Activated CD4-positive, CD25-positive, alpha-beta regulatory T cell (primary cell): ENCODE data around the gene MDFIC.

Source experiments
- DNase-seq, 4 experiments: peaks; one replicate each; lab custom pipeline; 2025; lab: John Stamatoyannopoulos, UW

MDFIC gene

GRCh38 chr7:115040057-115040456 is 118.2 kb downstream of the MDFIC start:
- DNase-seq, result no peak

- no peak for DNase-seq
Observed at GRCh38 chr7:115040495-115040894, 118.6 kb downstream of the MDFIC start.

GRCh38 chr7:115042596-115042995 is 120.7 kb downstream of the MDFIC start:
- no peak for DNase-seq

GRCh38 chr7:115043605-115044004 is 121.7 kb downstream of the MDFIC start:
- DNase-seq, result no peak

GRCh38 chr7:115044224-115044623 is 122.3 kb downstream of the MDFIC start:
- no peak for DNase-seq

- no peak for DNase-seq
Observed at GRCh38 chr7:115047958-115048720, 126.2 kb downstream of the MDFIC start.

- DNase-seq, result no peak
Observed at GRCh38 chr7:115052706-115053105, 130.8 kb downstream of the MDFIC start.

GRCh38 chr7:115054478-115055065 is 132.7 kb downstream of the MDFIC start:
- no peak for DNase-seq

- no peak for DNase-seq
Observed at GRCh38 chr7:115056019-115056418, 134.1 kb downstream of the MDFIC start.

- DNase-seq, result no peak
Observed at GRCh38 chr7:115058726-115059125, 136.8 kb downstream of the MDFIC start.

- no peak for DNase-seq
Observed at GRCh38 chr7:115059321-115059720, 137.4 kb downstream of the MDFIC start.

- DNase-seq, result no peak
Observed at GRCh38 chr7:115060095-115060870, 138.4 kb downstream of the MDFIC start.

GRCh38 chr7:115066050-115066449 is 144.2 kb downstream of the MDFIC start:
- DNase-seq, result no peak

GRCh38 chr7:115066634-115067033 is 144.7 kb downstream of the MDFIC start:
- no peak for DNase-seq

- no peak for DNase-seq
Observed at GRCh38 chr7:115068220-115068619, 146.3 kb downstream of the MDFIC start.
